Loucy (cell line): ENCODE measurements around the gene INSIG2.

Source experiments
- CTCF ChIP-seq: fragments of 200-600 bp; sonication (generic); conservative IDR thresholded peaks from 2 replicates; pipeline ENCODE4 v1.5.1; 2014; ENCODE audit warnings: mild to moderate bottlenecking, antibody characterized with exemption, low read length
- EZH2phosphoT487 ChIP-seq: fragments of 200-600 bp; IDR thresholded peaks from 2 replicates; pipeline ENCODE4 v1.6.1; 2018; ENCODE audit warnings: antibody characterized with exemption, mild to moderate bottlenecking, moderate library complexity, borderline replicate concordance

DNA sequence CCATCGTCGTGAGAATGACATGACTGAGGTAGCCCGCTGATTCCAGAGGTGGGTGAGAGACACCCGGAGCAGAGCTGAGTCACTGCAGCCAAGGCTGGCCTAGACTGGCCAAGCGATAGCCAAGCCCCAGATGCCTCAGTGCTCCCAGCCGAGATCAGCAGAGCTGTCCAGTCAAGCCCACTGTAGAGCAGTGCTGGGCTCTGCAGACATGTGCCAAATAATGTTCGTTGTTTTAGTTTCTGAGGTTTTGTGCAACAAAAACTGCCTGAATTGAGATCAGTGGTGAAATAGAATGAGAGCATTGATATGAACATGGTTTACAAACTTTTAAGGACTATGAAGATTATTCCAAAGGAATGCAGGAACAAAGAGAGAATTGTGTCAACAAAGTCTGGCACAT is 42.1 kb downstream of the INSIG2 start:
- TF ChIP-seq CTCF = no peak
- TF ChIP-seq EZH2phosphoT487 = no peak
